Endothelial cell (in vitro differentiated cells): ENCODE data around the gene XK. TPM values are rescaled to one million over a fixed set of nuclear protein-coding genes. Genes with fewer than 3 reads are reported as not detected.

Source experiments
- DNase-seq: peaks from one replicate; pipeline ENCODE4 v3.0.0; 2021; ENCODE audit warnings: low spot score
- H3K27ac Mint-ChIP-seq: one replicate; pipeline ENCODE4 v1.8.0; 2021; ENCODE audit warnings: mixed read lengths, inconsistent platforms; ENCODE audit not compliant: unreplicated experiment
- H3K27me3 Mint-ChIP-seq: one replicate; pipeline ENCODE4 v1.8.0; 2021; ENCODE audit warnings: mild to moderate bottlenecking, moderate library complexity, mixed read lengths, inconsistent platforms; ENCODE audit not compliant: unreplicated experiment
- H3K36me3 Mint-ChIP-seq: one replicate; pipeline ENCODE4 v1.8.0; 2021; ENCODE audit warnings: mild to moderate bottlenecking, low read depth, mixed read lengths, inconsistent platforms; ENCODE audit not compliant: unreplicated experiment
- H3K4me1 Mint-ChIP-seq: one replicate; pipeline ENCODE4 v1.8.0; 2021; ENCODE audit warnings: mild to moderate bottlenecking, mixed read lengths, inconsistent platforms; ENCODE audit not compliant: unreplicated experiment
- H3K4me3 Mint-ChIP-seq: one replicate; pipeline ENCODE4 v1.8.0; 2021; ENCODE audit warnings: mild to moderate bottlenecking, mixed read lengths, inconsistent platforms; ENCODE audit not compliant: unreplicated experiment
- H3K9me3 Mint-ChIP-seq: one replicate; pipeline ENCODE4 v1.8.0; 2021; ENCODE audit warnings: mixed read lengths, inconsistent platforms; ENCODE audit not compliant: unreplicated experiment
- CTCF ChIP-seq: fragments of 200-600 bp; sonication (generic); IDR thresholded peaks from one replicate; pipeline ENCODE4 v1.5.0; 2021; ENCODE audit warnings: antibody characterized with exemption; ENCODE audit not compliant: unreplicated experiment
- total RNA-seq: library from RNA; stranded (reverse); fragmentation: NEBNext Ultra II Directional; extraction: Animal tissue kit (Norgen Biotek cat#: 25700); gene quantifications from one replicate; pipeline ENCODE4 v1.2.1, GENCODE V29; 2021; ENCODE audit not compliant: unreplicated experiment

Gene XK
- total RNA-seq, 1 donor from 2014 or later, result 0.31 TPM

DNA sequence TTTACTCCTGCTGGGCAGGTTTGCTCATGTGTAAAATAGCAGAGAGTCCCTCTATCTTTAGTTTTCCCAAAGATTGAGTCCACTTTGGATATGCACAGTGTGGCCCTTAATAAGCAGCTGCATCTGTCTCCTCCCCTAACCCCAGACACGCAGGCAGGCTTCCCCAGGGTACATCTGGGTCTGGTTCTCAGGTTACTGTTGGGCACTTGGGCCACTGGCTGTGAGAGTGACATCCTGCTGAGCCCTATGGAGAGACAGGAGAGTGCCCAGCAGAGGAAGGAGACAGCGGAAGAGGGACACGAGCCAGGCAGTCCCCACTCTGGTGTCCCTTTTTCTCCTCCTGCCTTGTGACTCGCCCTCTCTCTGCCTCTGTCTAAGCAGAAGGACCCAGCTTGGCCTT, 16.0 kb downstream of the XK start:
- no peak overlapping the region for H3K27ac Mint-ChIP-seq
- no peak overlapping the region for H3K4me3 Mint-ChIP-seq
- no peaks in the 10 kb centered on the region for H3K4me1 Mint-ChIP-seq
- DNase-seq, result no peak
- H3K27me3 Mint-ChIP-seq, result no peaks in the 10 kb centered on the region
- TF ChIP-seq CTCF, result no peak
- no peaks in the 10 kb centered on the region for H3K36me3 Mint-ChIP-seq
- H3K9me3 Mint-ChIP-seq, result no peaks in the 10 kb centered on the region

GRCh38 chrX:37711991-37712390, 26.4 kb downstream of the XK start:
- H3K4me3 Mint-ChIP-seq, result no peak overlapping the region
- DNase-seq, result no peak
- no peaks in the 10 kb centered on the region for H3K9me3 Mint-ChIP-seq
- peaks cover 4% of the 10 kb centered on the region for H3K4me1 Mint-ChIP-seq
- H3K27me3 Mint-ChIP-seq, result no peaks in the 10 kb centered on the region
- H3K27ac Mint-ChIP-seq, result no peak overlapping the region
- H3K36me3 Mint-ChIP-seq, result no peaks in the 10 kb centered on the region
- TF ChIP-seq CTCF, result no peak

GRCh38 chrX:37712458-37712857, 26.9 kb downstream of the XK start:
- Mint-ChIP-seq H3K36me3 (no peaks in the 10 kb centered on the region), H3K4me1 (peaks cover 4% of the 10 kb centered on the region), H3K27me3 (no peaks in the 10 kb centered on the region), H3K9me3 (no peaks in the 10 kb centered on the region), H3K27ac (no peak overlapping the region), H3K4me3 (no peak overlapping the region)
- DNase-seq, result no peak
- TF ChIP-seq CTCF, result no peak

DNA sequence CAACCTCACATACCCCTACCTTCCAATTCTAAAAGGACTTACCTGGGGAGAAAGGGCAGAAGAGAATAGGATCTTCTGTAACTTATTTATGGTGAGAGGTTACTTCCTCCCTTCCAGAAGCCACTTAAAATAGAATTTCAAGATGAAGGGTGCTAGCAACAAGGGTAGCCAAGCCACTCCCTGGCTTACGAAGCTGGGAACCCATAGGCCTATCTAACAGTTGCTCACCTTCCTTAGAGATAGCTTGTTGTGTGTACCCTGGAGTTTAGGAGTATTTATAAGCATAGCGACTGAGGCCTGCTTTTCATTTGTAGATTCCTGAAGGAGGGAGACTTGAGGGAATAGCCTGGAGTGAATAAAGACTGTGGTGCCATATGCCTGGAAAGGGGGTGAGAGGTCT, 28.9 kb downstream of the XK start:
- DNase-seq, result no peak
- no peak overlapping the region for H3K27ac Mint-ChIP-seq
- no peaks in the 10 kb centered on the region for H3K27me3 Mint-ChIP-seq
- no peaks in the 10 kb centered on the region for H3K9me3 Mint-ChIP-seq
- no peak for TF ChIP-seq CTCF
- peaks cover 4% of the 10 kb centered on the region for H3K4me1 Mint-ChIP-seq
- H3K4me3 Mint-ChIP-seq, result no peak overlapping the region
- no peaks in the 10 kb centered on the region for H3K36me3 Mint-ChIP-seq

DNA sequence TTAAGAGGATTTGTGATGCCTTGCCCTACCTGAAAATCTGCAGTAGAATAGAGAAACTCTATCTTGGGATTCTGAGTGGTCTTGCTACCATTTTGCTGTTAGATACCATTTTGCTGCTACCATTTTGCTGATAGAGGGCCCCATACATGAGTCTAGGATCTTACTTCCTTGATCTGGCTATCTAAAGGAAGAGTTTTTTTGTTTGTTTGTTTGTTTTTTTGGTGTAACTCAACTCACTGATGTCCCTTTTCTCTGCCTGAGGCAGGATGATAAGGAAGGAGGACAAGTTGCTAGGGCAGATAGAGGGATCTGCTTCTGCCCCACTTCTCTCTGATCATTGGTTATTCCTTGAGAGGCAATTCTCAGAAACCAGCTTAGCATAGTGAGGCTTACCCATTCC, 31.0 kb downstream of the XK start:
- no peak for DNase-seq

More for the DNA sequence above, 31.0 kb downstream of the XK start:
- no peaks in the 10 kb centered on the region for H3K27me3 Mint-ChIP-seq
- no peak overlapping the region for H3K4me3 Mint-ChIP-seq
- no peaks in the 10 kb centered on the region for H3K9me3 Mint-ChIP-seq
- no peak for TF ChIP-seq CTCF
- H3K4me1 Mint-ChIP-seq, result peaks cover 4% of the 10 kb centered on the region
- no peak overlapping the region for H3K27ac Mint-ChIP-seq
- H3K36me3 Mint-ChIP-seq, result no peaks in the 10 kb centered on the region
